ENCODE data around the gene GRB14.

The GRB14 gene

GRCh38 chr2:164538240-164538866 is 82.9 kb downstream of the GRB14 start:
- H3K4me1 ChIP-seq (ENCODE audit: control insufficient read depth, insufficient read depth, low read length, poor library complexity, severe bottlenecking): no peaks in the 10 kb centered on the region
- no peak overlapping the region for H3K4me3 ChIP-seq (ENCODE audit: insufficient read depth, low read depth, low read length, poor library complexity, severe bottlenecking)
- no peaks in the 10 kb centered on the region for H3K36me3 ChIP-seq (ENCODE audit: control insufficient read depth, insufficient read depth, low read length)
- DNase-seq: no peak
- no peaks in the 10 kb centered on the region for H3K9me3 ChIP-seq (ENCODE audit: control insufficient read depth, low read length)
- no peak overlapping the region for H3K27ac ChIP-seq (ENCODE audit: insufficient read depth, low read length, poor library complexity, severe bottlenecking)
- no peaks in the 10 kb centered on the region for H3K27me3 ChIP-seq (replicated peaks; ENCODE audit: control insufficient read depth, insufficient read depth, low read length, poor library complexity, severe bottlenecking)

DNA sequence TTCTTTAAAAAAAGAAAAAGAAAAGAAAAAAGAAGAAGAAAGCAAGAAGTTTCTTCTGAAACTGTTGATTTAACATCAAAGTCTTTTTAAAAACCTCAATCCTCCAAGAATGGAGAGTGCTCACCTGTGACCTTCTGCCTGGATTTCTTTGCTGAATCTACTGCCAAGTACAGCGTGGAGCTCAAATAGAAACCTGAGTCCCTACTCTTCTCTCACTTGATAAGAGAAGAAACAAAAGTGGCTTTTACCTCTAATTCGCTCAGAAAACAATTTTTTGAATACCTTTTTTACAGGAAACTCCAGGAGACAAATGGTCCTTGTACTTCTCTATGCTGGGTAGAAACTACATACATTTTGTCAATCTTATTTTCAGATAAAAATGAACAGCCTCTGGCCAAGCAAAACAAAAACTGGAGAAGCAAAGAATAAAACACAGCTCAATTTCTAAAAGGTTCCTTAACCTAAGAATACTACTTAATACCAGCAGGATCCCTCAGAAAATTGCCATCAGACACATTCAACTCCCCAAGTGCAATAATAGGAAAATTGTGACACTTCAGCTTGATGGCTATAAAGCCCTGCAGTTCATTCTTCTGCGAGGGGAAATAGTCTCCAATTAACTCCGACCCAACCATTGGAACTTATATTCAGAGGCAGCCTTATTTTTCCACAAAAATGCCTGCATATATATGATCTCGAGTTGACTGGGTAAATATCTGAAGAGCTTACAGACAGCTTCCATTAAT is 85.8 kb downstream of the GRB14 start:
- Histone ChIP-seq H3K36me3 (ENCODE audit: control insufficient read depth, insufficient read depth, low read length) (no peaks in the 10 kb centered on the region), H3K4me1 (ENCODE audit: control insufficient read depth, insufficient read depth, low read length, poor library complexity, severe bottlenecking) (no peaks in the 10 kb centered on the region), H3K27ac (ENCODE audit: insufficient read depth, low read length, poor library complexity, severe bottlenecking) (no peak overlapping the region), H3K9me3 (ENCODE audit: control insufficient read depth, low read length) (no peaks in the 10 kb centered on the region), H3K4me3 (ENCODE audit: insufficient read depth, low read depth, low read length, poor library complexity, severe bottlenecking) (no peak overlapping the region), H3K27me3 (replicated peaks; ENCODE audit: control insufficient read depth, insufficient read depth, low read length, poor library complexity, severe bottlenecking) (no peaks in the 10 kb centered on the region)
- no peak for DNase-seq

DNA sequence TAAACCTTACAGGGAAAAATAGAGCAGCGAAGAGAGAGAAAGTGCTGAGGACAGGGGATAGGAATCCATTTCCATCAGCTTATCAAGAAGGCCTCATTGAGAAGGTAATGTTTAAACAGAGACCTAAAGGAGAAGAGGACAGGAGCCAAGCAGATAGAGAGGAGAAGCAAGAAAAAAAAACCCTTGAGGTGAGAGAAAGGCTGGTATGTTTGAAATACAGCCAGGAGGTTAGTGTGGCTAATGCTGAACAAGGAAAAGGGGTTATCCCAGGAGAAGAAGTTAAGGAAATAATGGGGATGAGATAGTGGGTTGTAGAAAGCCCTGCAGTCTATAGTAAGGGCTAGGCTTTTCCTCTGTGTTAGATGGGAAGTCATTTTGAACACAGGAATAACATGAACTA is 90.8 kb downstream of the GRB14 start:
- H3K4me1 ChIP-seq (ENCODE audit: control insufficient read depth, insufficient read depth, low read length, poor library complexity, severe bottlenecking): no peaks in the 10 kb centered on the region

GRCh38 chr2:164523726-164524125 is 97.6 kb downstream of the GRB14 start:
- Histone ChIP-seq H3K9me3 (ENCODE audit: control insufficient read depth, low read length) (no peaks in the 10 kb centered on the region), H3K4me1 (ENCODE audit: control insufficient read depth, insufficient read depth, low read length, poor library complexity, severe bottlenecking) (no peaks in the 10 kb centered on the region), H3K36me3 (ENCODE audit: control insufficient read depth, insufficient read depth, low read length) (no peaks in the 10 kb centered on the region), H3K4me3 (ENCODE audit: insufficient read depth, low read depth, low read length, poor library complexity, severe bottlenecking) (no peak overlapping the region), H3K27ac (ENCODE audit: insufficient read depth, low read length, poor library complexity, severe bottlenecking) (no peak overlapping the region), H3K27me3 (replicated peaks; ENCODE audit: control insufficient read depth, insufficient read depth, low read length, poor library complexity, severe bottlenecking) (no peaks in the 10 kb centered on the region)
- DNase-seq: no peak

More for the DNA sequence above, 90.8 kb downstream of the GRB14 start:
- Histone ChIP-seq H3K4me3 (ENCODE audit: insufficient read depth, low read depth, low read length, poor library complexity, severe bottlenecking) (no peak overlapping the region), H3K27me3 (replicated peaks; ENCODE audit: control insufficient read depth, insufficient read depth, low read length, poor library complexity, severe bottlenecking) (no peaks in the 10 kb centered on the region), H3K36me3 (ENCODE audit: control insufficient read depth, insufficient read depth, low read length) (no peaks in the 10 kb centered on the region), H3K9me3 (ENCODE audit: control insufficient read depth, low read length) (no peaks in the 10 kb centered on the region), H3K27ac (ENCODE audit: insufficient read depth, low read length, poor library complexity, severe bottlenecking) (no peak overlapping the region)
- no peak for DNase-seq

- no peaks in the 10 kb centered on the region for H3K4me1 ChIP-seq (ENCODE audit: control insufficient read depth, insufficient read depth, low read length, poor library complexity, severe bottlenecking)
- no peak for DNase-seq
- no peak overlapping the region for H3K4me3 ChIP-seq (ENCODE audit: insufficient read depth, low read depth, low read length, poor library complexity, severe bottlenecking)
- no peaks in the 10 kb centered on the region for H3K27me3 ChIP-seq (replicated peaks; ENCODE audit: control insufficient read depth, insufficient read depth, low read length, poor library complexity, severe bottlenecking)
- H3K27ac ChIP-seq (ENCODE audit: insufficient read depth, low read length, poor library complexity, severe bottlenecking): no peak overlapping the region
- H3K36me3 ChIP-seq (ENCODE audit: control insufficient read depth, insufficient read depth, low read length): no peaks in the 10 kb centered on the region
- H3K9me3 ChIP-seq (ENCODE audit: control insufficient read depth, low read length): no peaks in the 10 kb centered on the region
These were observed 98.3 kb downstream of the GRB14 start for GRCh38 chr2:164523009-164523408.

DNA sequence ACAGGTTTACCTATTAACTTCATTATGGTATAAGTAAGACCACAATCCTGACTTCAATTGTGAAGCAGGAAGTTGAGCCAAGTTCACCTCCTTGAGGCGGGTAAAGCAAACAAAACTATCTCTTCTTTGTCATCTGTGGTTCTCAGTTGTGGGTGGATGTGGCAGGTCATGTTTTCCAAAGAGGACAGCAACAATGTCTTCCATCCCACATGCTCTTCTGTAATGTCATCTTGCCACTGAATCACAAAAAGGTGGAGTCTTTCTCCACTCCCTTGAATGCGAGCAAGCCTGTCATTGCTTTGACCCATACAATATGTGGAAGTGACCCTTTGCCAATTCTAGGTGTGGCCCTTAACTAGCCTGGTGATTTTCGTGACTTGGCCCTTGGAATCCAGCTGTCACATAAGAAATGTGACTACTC is 98.7 kb downstream of the GRB14 start:
- Histone ChIP-seq H3K4me3 (ENCODE audit: insufficient read depth, low read depth, low read length, poor library complexity, severe bottlenecking) (no peak overlapping the region), H3K27me3 (replicated peaks; ENCODE audit: control insufficient read depth, insufficient read depth, low read length, poor library complexity, severe bottlenecking) (no peaks in the 10 kb centered on the region), H3K9me3 (ENCODE audit: control insufficient read depth, low read length) (no peaks in the 10 kb centered on the region), H3K27ac (ENCODE audit: insufficient read depth, low read length, poor library complexity, severe bottlenecking) (no peak overlapping the region), H3K4me1 (ENCODE audit: control insufficient read depth, insufficient read depth, low read length, poor library complexity, severe bottlenecking) (no peaks in the 10 kb centered on the region), H3K36me3 (ENCODE audit: control insufficient read depth, insufficient read depth, low read length) (no peaks in the 10 kb centered on the region)
- DNase-seq: no peak

GRCh38 chr2:164515734-164516133 is 105.5 kb downstream of the GRB14 start:
- DNase-seq: no peak
- Histone ChIP-seq H3K36me3 (ENCODE audit: control insufficient read depth, insufficient read depth, low read length) (no peaks in the 10 kb centered on the region), H3K9me3 (ENCODE audit: control insufficient read depth, low read length) (no peaks in the 10 kb centered on the region), H3K4me1 (ENCODE audit: control insufficient read depth, insufficient read depth, low read length, poor library complexity, severe bottlenecking) (no peaks in the 10 kb centered on the region), H3K4me3 (ENCODE audit: insufficient read depth, low read depth, low read length, poor library complexity, severe bottlenecking) (no peak overlapping the region), H3K27me3 (replicated peaks; ENCODE audit: control insufficient read depth, insufficient read depth, low read length, poor library complexity, severe bottlenecking) (no peaks in the 10 kb centered on the region), H3K27ac (ENCODE audit: insufficient read depth, low read length, poor library complexity, severe bottlenecking) (no peak overlapping the region)

DNA sequence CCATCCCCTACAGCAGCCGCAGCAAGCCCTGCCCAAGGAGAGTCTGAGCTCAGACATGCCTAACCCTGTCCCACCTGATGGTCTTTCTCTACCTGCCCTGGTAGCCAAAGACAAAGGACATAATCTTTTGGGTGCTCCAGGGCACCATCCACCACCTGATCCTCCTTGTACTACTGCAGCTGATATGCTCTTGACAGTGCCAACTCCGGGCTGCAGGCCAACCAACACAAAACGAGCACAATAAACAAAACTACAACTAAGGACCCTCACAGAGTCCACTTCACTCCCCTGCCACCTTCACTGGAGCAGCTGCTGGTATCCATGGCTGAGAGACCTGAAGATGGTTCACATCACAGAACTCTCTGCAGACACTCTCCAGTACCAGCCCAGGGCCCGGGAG is 106.3 kb downstream of the GRB14 start:
- no peak for DNase-seq
- H3K36me3 ChIP-seq (ENCODE audit: control insufficient read depth, insufficient read depth, low read length): no peaks in the 10 kb centered on the region

DNA sequence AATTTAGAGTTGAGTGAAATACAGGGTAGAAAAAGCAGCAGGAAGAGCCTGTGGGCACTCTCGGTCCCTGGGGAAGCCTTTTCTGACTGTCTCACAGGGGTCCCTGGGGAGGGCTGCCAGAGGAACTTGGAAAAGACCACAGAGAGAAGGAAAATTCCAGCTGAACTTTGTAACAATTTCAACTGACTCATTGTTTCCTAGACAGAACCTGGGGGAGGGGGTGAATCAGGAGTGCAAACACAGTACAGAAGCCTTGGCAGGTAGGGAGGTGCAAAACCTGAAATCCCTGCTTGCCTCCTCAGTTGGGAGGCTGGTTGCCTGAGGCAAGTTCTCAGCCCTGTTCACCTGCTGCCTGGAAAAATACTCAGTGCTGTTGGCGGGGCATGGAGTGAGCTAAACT is 106.8 kb downstream of the GRB14 start:
- no peaks in the 10 kb centered on the region for H3K27me3 ChIP-seq (replicated peaks; ENCODE audit: control insufficient read depth, insufficient read depth, low read length, poor library complexity, severe bottlenecking)
- H3K27ac ChIP-seq (ENCODE audit: insufficient read depth, low read length, poor library complexity, severe bottlenecking): no peak overlapping the region
- H3K36me3 ChIP-seq (ENCODE audit: control insufficient read depth, insufficient read depth, low read length): no peaks in the 10 kb centered on the region
- no peak for DNase-seq
- H3K9me3 ChIP-seq (ENCODE audit: control insufficient read depth, low read length): no peaks in the 10 kb centered on the region
- H3K4me1 ChIP-seq (ENCODE audit: control insufficient read depth, insufficient read depth, low read length, poor library complexity, severe bottlenecking): no peaks in the 10 kb centered on the region
- no peak overlapping the region for H3K4me3 ChIP-seq (ENCODE audit: insufficient read depth, low read depth, low read length, poor library complexity, severe bottlenecking)

More for the DNA sequence above, 106.3 kb downstream of the GRB14 start:
- H3K27me3 ChIP-seq (replicated peaks; ENCODE audit: control insufficient read depth, insufficient read depth, low read length, poor library complexity, severe bottlenecking): no peaks in the 10 kb centered on the region
- no peaks in the 10 kb centered on the region for H3K4me1 ChIP-seq (ENCODE audit: control insufficient read depth, insufficient read depth, low read length, poor library complexity, severe bottlenecking)
- H3K4me3 ChIP-seq (ENCODE audit: insufficient read depth, low read depth, low read length, poor library complexity, severe bottlenecking): no peak overlapping the region
- no peaks in the 10 kb centered on the region for H3K9me3 ChIP-seq (ENCODE audit: control insufficient read depth, low read length)
- no peak overlapping the region for H3K27ac ChIP-seq (ENCODE audit: insufficient read depth, low read length, poor library complexity, severe bottlenecking)

- Histone ChIP-seq H3K27ac (ENCODE audit: insufficient read depth, low read length, poor library complexity, severe bottlenecking) (no peak overlapping the region), H3K4me3 (ENCODE audit: insufficient read depth, low read depth, low read length, poor library complexity, severe bottlenecking) (no peak overlapping the region), H3K4me1 (ENCODE audit: control insufficient read depth, insufficient read depth, low read length, poor library complexity, severe bottlenecking) (no peaks in the 10 kb centered on the region)
These were observed 108.4 kb downstream of the GRB14 start for GRCh38 chr2:164512871-164513270.

More at GRCh38 chr2:164512871-164513270, 108.4 kb downstream of the GRB14 start:
- DNase-seq: no peak
- H3K36me3 ChIP-seq (ENCODE audit: control insufficient read depth, insufficient read depth, low read length): no peaks in the 10 kb centered on the region
- H3K27me3 ChIP-seq (replicated peaks; ENCODE audit: control insufficient read depth, insufficient read depth, low read length, poor library complexity, severe bottlenecking): no peaks in the 10 kb centered on the region
- H3K9me3 ChIP-seq (ENCODE audit: control insufficient read depth, low read length): no peaks in the 10 kb centered on the region

Measured in effector memory CD4-positive, alpha-beta T cell (primary cell).